Type B pancreatic cell (in vitro differentiated cells): Measurements from ENCODE around the gene DOC2B. TPM values are rescaled to one million over a fixed set of nuclear protein-coding genes. Genes with fewer than 3 reads are reported as not detected.

Experiments used
- DNase-seq: peaks from one replicate; pipeline ENCODE4 v3.0.0; 2021; ENCODE audit warnings: mixed read lengths; ENCODE audit not compliant: unreplicated experiment; ENCODE audit errors: extremely low spot score
- H3K27ac Mint-ChIP-seq: 2 replicates; pipeline ENCODE4 v1.8.0; 2021; ENCODE audit warnings: mild to moderate bottlenecking, mixed read lengths
- H3K27me3 Mint-ChIP-seq: 2 replicates; pipeline ENCODE4 v1.8.0; 2021; ENCODE audit warnings: mixed read lengths
- H3K36me3 Mint-ChIP-seq: 2 replicates; pipeline ENCODE4 v1.8.0; 2021; ENCODE audit warnings: mixed read lengths
- H3K4me1 Mint-ChIP-seq: one replicate; pipeline ENCODE4 v1.8.0; 2021; ENCODE audit warnings: mixed read lengths; ENCODE audit not compliant: unreplicated experiment
- H3K4me3 Mint-ChIP-seq: 2 replicates; pipeline ENCODE4 v1.8.0; 2021; ENCODE audit warnings: mild to moderate bottlenecking, mixed read lengths
- H3K9me3 Mint-ChIP-seq: 2 replicates; pipeline ENCODE4 v1.8.0; 2021; ENCODE audit warnings: mixed read lengths
- CTCF ChIP-seq: fragments of 200-600 bp; sonication (generic); conservative IDR thresholded peaks from 2 replicates; pipeline ENCODE4 v1.5.0; 2021; ENCODE audit warnings: antibody characterized with exemption, mild to moderate bottlenecking
- total RNA-seq: library from RNA; stranded (reverse); gene quantifications from 2 replicates; pipeline ENCODE4 v1.2.1, GENCODE V29; 2021; ENCODE audit warnings: low replicate concordance

The DOC2B gene
- total RNA-seq, 1 donor from 2014 or later: 6.3 TPM

- no peak overlapping the region for H3K4me3 Mint-ChIP-seq
- H3K36me3 Mint-ChIP-seq: no peaks in the 10 kb centered on the region
- no peak overlapping the region for H3K27ac Mint-ChIP-seq
- no peak for TF ChIP-seq CTCF
- DNase-seq: no peak
- peaks cover 10% of the 10 kb centered on the region for H3K4me1 Mint-ChIP-seq
- peaks cover 61% of the 10 kb centered on the region for H3K27me3 Mint-ChIP-seq
- H3K9me3 Mint-ChIP-seq: no peaks in the 10 kb centered on the region
Measured at GRCh38 chr17:185445-186138, 4.1 kb upstream of the DOC2B start.

GRCh38 chr17:183021-183420 lies 1.6 kb upstream of the DOC2B start:
- Mint-ChIP-seq H3K27me3 (peaks cover 72% of the 10 kb centered on the region), H3K9me3 (no peaks in the 10 kb centered on the region), H3K36me3 (no peaks in the 10 kb centered on the region), H3K4me1 (peaks cover 14% of the 10 kb centered on the region), H3K27ac (no peak overlapping the region), H3K4me3 (no peak overlapping the region)
- no peak for TF ChIP-seq CTCF
- no peak for DNase-seq

- peak overlapping the region; percentile 81 for H3K4me3 Mint-ChIP-seq
Measured at GRCh38 chr17:182050-182751, 751 bp upstream of the DOC2B start.

GRCh38 chr17:180381-181244 lies 837 bp downstream of the DOC2B start:
- H3K4me1 Mint-ChIP-seq: peaks cover 13% of the 10 kb centered on the region
- no peaks in the 10 kb centered on the region for H3K9me3 Mint-ChIP-seq
- no peaks in the 10 kb centered on the region for H3K36me3 Mint-ChIP-seq
- TF ChIP-seq CTCF: no peak
- no peak overlapping the region for H3K27ac Mint-ChIP-seq
- peaks cover 65% of the 10 kb centered on the region for H3K27me3 Mint-ChIP-seq
- no peak for DNase-seq
- H3K4me3 Mint-ChIP-seq: no peak overlapping the region

More at GRCh38 chr17:182050-182751, 751 bp upstream of the DOC2B start:
- TF ChIP-seq CTCF: no peak
- H3K27me3 Mint-ChIP-seq: peaks cover 78% of the 10 kb centered on the region
- peaks cover 17% of the 10 kb centered on the region for H3K4me1 Mint-ChIP-seq
- no peak for DNase-seq
- H3K36me3 Mint-ChIP-seq: no peaks in the 10 kb centered on the region
- peak overlapping the region; percentile 26 for H3K27ac Mint-ChIP-seq
- H3K9me3 Mint-ChIP-seq: no peaks in the 10 kb centered on the region

GRCh38 chr17:179781-180380 lies 1.6 kb downstream of the DOC2B start:
- H3K27ac Mint-ChIP-seq: no peak overlapping the region
- DNase-seq: no peak
- peaks cover 58% of the 10 kb centered on the region for H3K27me3 Mint-ChIP-seq
- peaks cover 13% of the 10 kb centered on the region for H3K4me1 Mint-ChIP-seq
- no peak for TF ChIP-seq CTCF
- no peaks in the 10 kb centered on the region for H3K9me3 Mint-ChIP-seq
- H3K4me3 Mint-ChIP-seq: peak overlapping the region; percentile 25
- no peaks in the 10 kb centered on the region for H3K36me3 Mint-ChIP-seq
